D721Med (cell line): ENCODE measurements around the gene INPP5A.

Source experiments
- DNase-seq: peaks from one replicate; pipeline ENCODE4 v3.0.0; 2011; ENCODE audit warnings: low spot score; ENCODE audit not compliant: insufficient read length
- FAIRE-seq: peaks from 2 replicates; lab custom pipeline; 2011; peaks lifted over from hg19 to GRCh38; lab: Jason Lieb, UNC
- CTCF ChIP-seq: IDR thresholded peaks from 2 replicates; pipeline ENCODE4 v1.5.1; 2012; ENCODE audit warnings: mild to moderate bottlenecking, control low read depth; ENCODE audit not compliant: insufficient read depth; ENCODE audit errors: missing control alignments

INPP5A gene

DNA sequence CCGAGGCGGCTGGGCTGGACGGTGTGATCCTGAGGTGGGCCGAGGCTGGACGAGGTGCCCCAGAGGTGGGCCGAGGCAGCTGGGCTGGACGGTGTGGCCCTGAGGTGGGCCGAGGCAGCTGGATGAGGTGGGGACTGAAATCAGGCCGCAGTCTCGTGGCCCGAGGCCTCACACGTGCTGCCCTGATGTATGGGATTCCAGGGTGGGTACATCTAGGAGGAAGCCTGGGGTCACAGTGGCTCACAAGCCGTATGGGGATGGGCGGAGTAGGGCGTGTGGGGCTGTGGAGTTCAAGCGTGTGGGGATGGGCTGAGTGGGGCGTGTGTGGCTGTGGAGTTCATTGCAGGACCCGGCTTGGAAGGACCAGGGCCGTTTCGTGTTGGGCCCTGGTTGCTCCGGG lies 260.8 kb downstream of the INPP5A start:
- DNase-seq: no peak
- no peak for FAIRE-seq
- TF ChIP-seq CTCF: no peak

DNA sequence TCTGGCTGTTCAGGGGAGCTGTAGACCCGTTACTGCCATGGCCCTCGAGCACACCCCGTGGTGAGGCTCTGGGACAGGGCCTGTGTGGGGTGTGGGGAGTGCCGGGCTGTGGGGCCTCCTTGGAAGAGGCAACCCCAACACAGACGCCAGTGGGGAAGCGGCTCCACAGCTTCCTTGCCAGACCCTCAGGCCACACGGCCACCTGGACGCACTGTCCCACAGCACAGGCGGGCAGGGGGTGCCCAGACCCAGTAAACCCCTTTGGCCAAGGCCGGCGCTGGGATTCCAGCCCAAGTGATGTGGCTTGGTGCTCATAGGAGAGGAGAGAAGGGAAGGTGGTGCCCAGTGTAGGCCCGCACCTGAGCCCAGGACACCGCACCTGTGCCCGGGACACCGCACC lies 261.3 kb downstream of the INPP5A start:
- no peak for FAIRE-seq
- TF ChIP-seq CTCF: no peak
- DNase-seq: no peak

DNA sequence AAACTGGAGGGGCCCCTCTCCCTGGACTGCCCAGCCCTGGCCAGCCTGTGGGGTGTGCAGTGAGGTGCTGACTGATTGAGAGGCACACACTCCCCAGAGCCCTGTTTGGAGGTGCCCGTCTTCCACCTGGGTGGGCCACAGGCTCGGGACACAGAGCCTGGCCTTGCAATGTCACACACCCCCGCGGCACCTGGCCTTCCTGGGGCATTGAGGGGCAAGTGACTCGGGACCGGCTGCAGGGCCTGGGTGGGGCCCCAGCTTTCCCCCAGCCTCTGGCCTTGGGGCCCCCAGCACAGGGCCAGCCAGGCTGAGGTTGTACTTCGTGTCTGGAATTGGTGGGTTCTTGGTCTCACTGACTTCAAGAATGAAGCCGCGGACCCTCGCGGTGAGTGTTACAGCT lies 262.3 kb downstream of the INPP5A start:
- no peak for TF ChIP-seq CTCF
- FAIRE-seq: no peak
- no peak for DNase-seq

DNA sequence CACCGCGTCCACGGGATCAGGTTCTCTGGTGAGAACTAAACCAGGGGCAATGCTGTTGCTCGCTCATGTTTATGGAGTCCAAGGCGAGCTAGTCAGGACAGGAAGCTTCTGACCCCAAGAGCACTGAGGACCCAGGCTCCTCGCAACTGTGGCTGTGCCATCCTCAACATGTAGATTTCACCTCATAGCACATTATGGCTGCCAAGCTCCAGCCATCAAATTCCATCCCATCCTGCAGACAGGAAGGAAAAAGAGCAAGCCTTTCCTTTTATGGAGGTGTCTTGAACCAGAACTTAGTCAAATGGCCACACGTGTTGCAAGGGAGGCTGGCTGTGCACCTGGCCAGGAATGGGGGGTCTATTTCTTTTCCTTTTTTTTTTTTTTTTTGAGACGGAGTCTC lies 264.5 kb downstream of the INPP5A start:
- FAIRE-seq (no peak), DNase-seq (no peak)
- no peak for TF ChIP-seq CTCF

DNA sequence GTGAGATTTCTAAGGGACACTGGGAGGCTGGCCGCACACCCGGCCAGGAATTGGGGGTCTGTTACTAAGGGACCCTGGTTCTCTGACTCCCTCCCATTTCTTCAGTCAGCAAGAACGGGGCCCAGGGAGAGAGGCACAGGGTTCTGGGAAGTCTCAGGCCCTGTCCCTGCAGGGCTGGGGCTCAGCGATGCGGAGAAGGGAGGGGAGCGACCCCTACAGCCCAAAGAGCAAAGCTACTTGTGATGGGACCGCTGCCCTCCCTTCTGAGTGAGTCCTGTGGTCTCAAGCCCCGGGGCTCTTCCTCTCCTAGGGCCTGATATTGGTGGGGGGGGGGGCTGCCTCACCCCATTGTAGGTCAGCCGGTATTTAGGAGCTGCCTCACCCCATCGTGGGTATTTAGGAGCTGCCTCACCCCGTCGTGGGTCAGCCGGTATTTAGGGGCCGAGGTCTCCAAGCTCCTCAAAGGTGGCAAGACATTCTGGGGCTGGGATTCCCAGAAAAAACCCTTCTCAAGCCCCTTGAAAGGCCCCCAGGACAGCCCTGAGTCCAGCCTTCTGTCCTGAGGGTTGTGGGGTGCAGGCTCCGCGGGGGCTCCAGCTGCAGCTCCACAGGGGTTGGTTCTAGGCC lies 265.2 kb downstream of the INPP5A start:
- no peak for TF ChIP-seq CTCF
- DNase-seq: no peak
- FAIRE-seq: no peak

GRCh38 chr10:132803416-132804210 lies 266.0 kb downstream of the INPP5A start:
- FAIRE-seq (no peak), DNase-seq (no peak)
- TF ChIP-seq CTCF: no peak

- DNase-seq: no peak
- TF ChIP-seq CTCF: no peak
- no peak for FAIRE-seq
These were observed 266.7 kb downstream of the INPP5A start for GRCh38 chr10:132804287-132804686.
